HepG2 (cell line): ENCODE results near the gene HSF4. TPM values are rescaled to one million over a fixed set of nuclear protein-coding genes. Genes with fewer than 3 reads are reported as not detected.

Experiments
- GFI1 ChIP-seq: sonication (generic); formaldehyde crosslinking; IDR thresholded peaks from 2 replicates; pipeline ENCODE4 v1.5.0; 2020; ENCODE audit warnings: missing genetic modification reagents, mild to moderate bottlenecking, borderline replicate concordance
- HDAC6 ChIP-seq: fragments of 200-600 bp; sonication (generic); IDR thresholded peaks from 2 replicates; pipeline ENCODE4 v1.7.0; 2017; ENCODE audit warnings: mild to moderate bottlenecking, antibody characterized with exemption, low read length, low read depth
- MLXIP ChIP-seq: sonication (generic); formaldehyde crosslinking; IDR thresholded peaks from 2 replicates; pipeline ENCODE4 v1.9.0; 2021; ENCODE audit warnings: missing genetic modification reagents, borderline replicate concordance
- NFYB ChIP-seq: sonication (generic); formaldehyde crosslinking; IDR thresholded peaks from 2 replicates; pipeline ENCODE4 v1.4.0; 2020; ENCODE audit warnings: missing genetic modification reagents
- NR2F1 ChIP-seq, 2 experiments: fragments of 450-650 bp in 1 of 2; formaldehyde crosslinking in 1 of 2; IDR thresholded peaks; 2 replicates each; pipeline versions ENCODE4 v1.5.0 to v1.6.1; 2016 to 2020; ENCODE audit warnings: mild to moderate bottlenecking in 1 of 2, missing compliant biosample characterization in 1 of 2, missing genetic modification reagents in 1 of 2, moderate library complexity in 1 of 2
- PAX8 ChIP-seq: sonication (generic); formaldehyde crosslinking; IDR thresholded peaks from 2 replicates; pipeline ENCODE4 v1.8.0; 2022; ENCODE audit warnings: mild to moderate bottlenecking, missing genetic modification reagents, borderline replicate concordance
- STAT5B ChIP-seq: sonication (generic); formaldehyde crosslinking; IDR thresholded peaks from 2 replicates; pipeline ENCODE4 v1.4.0; 2020; ENCODE audit warnings: missing genetic modification reagents
- XBP1 ChIP-seq: sonication (generic); formaldehyde crosslinking; IDR thresholded peaks from 2 replicates; pipeline ENCODE4 v1.5.0; 2020; ENCODE audit warnings: missing genetic modification reagents
- polyA plus RNA-seq, 8 experiments: library from polyadenylated mRNA; depleted of rRNA in 3 of 8; stranded (reverse) in 7 of 8; unstranded in 1 of 8; fragments of >200 nt; fragmentation: Illumina TruSeq in 4 of 8; extraction: Trizol in 4 of 8; gene quantifications; 2 replicates each; pipeline versions ENCODE4 v1.2.1 to v1.2.3, GENCODE V29; 2011 to 2016; ENCODE audit warnings: low read depth in 4 of 8, missing spikeins in 1 of 8, mixed read lengths in 1 of 8; ENCODE audit not compliant: insufficient read depth in 1 of 8
- total RNA-seq, 5 experiments: library from RNA; depleted of rRNA; stranded (reverse); fragments of >200 nt; fragmentation: Illumina TruSeq; extraction: Trizol; gene quantifications; 2 replicates each; pipeline ENCODE4 v1.2.3, GENCODE V29; 2016; ENCODE audit warnings: low read depth in 1 of 5
- TF ChIP-seq, protein P1 (sequence below): sonication (generic); formaldehyde crosslinking; IDR thresholded peaks from 2 replicates; pipeline ENCODE4; 2020; ENCODE audit warnings: missing genetic modification reagents, mild to moderate bottlenecking, borderline replicate concordance
- TF ChIP-seq, protein P2 (sequence below): sonication (generic); formaldehyde crosslinking; IDR thresholded peaks from 2 replicates; pipeline ENCODE4 v1.5.0; 2020; ENCODE audit warnings: mild to moderate bottlenecking, missing genetic modification reagents
- TF ChIP-seq, protein P3 (sequence below): sonication (generic); formaldehyde crosslinking; IDR thresholded peaks from 2 replicates; pipeline ENCODE4 v1.5.0; 2020; ENCODE audit warnings: mild to moderate bottlenecking, missing genetic modification reagents
- TF ChIP-seq, protein P4 (sequence below): sonication (generic); formaldehyde crosslinking; IDR thresholded peaks from 2 replicates; pipeline ENCODE4 v1.5.1; 2020; ENCODE audit warnings: mild to moderate bottlenecking, missing genetic modification reagents, moderate library complexity

HSF4 gene
- total and polyA plus RNA-seq, 2 of the 13 experiments (the other 11 are each of a cell fraction or from before 2014, with no cell fraction given), result 3.5 to 16.9 TPM

- TF ChIP-seq MLXIP (CRISPR knock-in tag) (no peak), STAT5B (CRISPR knock-in tag) (no peak), HDAC6 (no peak), XBP1 (no peak), GFI1 (CRISPR knock-in tag) (no peak), NFYB (no peak), PAX8 (CRISPR knock-in tag) (no peak), NR2F1 (CRISPR knock-in tag; IDR thresholded peaks at IDR 0.05) (no peak)
- TF ChIP-seq, protein P1, sequence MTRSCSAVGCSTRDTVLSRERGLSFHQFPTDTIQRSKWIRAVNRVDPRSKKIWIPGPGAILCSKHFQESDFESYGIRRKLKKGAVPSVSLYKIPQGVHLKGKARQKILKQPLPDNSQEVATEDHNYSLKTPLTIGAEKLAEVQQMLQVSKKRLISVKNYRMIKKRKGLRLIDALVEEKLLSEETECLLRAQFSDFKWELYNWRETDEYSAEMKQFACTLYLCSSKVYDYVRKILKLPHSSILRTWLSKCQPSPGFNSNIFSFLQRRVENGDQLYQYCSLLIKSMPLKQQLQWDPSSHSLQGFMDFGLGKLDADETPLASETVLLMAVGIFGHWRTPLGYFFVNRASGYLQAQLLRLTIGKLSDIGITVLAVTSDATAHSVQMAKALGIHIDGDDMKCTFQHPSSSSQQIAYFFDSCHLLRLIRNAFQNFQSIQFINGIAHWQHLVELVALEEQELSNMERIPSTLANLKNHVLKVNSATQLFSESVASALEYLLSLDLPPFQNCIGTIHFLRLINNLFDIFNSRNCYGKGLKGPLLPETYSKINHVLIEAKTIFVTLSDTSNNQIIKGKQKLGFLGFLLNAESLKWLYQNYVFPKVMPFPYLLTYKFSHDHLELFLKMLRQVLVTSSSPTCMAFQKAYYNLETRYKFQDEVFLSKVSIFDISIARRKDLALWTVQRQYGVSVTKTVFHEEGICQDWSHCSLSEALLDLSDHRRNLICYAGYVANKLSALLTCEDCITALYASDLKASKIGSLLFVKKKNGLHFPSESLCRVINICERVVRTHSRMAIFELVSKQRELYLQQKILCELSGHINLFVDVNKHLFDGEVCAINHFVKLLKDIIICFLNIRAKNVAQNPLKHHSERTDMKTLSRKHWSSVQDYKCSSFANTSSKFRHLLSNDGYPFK (CRISPR knock-in tag), result no peak
- TF ChIP-seq, protein P2, sequence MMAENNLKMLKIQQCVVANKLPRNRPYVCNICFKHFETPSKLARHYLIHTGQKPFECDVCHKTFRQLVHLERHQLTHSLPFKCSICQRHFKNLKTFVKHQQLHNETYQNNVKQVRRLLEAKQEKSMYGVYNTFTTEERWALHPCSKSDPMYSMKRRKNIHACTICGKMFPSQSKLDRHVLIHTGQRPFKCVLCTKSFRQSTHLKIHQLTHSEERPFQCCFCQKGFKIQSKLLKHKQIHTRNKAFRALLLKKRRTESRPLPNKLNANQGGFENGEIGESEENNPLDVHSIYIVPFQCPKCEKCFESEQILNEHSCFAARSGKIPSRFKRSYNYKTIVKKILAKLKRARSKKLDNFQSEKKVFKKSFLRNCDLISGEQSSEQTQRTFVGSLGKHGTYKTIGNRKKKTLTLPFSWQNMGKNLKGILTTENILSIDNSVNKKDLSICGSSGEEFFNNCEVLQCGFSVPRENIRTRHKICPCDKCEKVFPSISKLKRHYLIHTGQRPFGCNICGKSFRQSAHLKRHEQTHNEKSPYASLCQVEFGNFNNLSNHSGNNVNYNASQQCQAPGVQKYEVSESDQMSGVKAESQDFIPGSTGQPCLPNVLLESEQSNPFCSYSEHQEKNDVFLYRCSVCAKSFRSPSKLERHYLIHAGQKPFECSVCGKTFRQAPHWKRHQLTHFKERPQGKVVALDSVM, result no peak
- TF ChIP-seq, protein P3, sequence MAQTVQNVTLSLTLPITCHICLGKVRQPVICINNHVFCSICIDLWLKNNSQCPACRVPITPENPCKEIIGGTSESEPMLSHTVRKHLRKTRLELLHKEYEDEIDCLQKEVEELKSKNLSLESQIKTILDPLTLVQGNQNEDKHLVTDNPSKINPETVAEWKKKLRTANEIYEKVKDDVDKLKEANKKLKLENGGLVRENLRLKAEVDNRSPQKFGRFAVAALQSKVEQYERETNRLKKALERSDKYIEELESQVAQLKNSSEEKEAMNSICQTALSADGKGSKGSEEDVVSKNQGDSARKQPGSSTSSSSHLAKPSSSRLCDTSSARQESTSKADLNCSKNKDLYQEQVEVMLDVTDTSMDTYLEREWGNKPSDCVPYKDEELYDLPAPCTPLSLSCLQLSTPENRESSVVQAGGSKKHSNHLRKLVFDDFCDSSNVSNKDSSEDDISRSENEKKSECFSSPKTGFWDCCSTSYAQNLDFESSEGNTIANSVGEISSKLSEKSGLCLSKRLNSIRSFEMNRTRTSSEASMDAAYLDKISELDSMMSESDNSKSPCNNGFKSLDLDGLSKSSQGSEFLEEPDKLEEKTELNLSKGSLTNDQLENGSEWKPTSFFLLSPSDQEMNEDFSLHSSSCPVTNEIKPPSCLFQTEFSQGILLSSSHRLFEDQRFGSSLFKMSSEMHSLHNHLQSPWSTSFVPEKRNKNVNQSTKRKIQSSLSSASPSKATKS (CRISPR knock-in tag), result no peak
- TF ChIP-seq, protein P4, sequence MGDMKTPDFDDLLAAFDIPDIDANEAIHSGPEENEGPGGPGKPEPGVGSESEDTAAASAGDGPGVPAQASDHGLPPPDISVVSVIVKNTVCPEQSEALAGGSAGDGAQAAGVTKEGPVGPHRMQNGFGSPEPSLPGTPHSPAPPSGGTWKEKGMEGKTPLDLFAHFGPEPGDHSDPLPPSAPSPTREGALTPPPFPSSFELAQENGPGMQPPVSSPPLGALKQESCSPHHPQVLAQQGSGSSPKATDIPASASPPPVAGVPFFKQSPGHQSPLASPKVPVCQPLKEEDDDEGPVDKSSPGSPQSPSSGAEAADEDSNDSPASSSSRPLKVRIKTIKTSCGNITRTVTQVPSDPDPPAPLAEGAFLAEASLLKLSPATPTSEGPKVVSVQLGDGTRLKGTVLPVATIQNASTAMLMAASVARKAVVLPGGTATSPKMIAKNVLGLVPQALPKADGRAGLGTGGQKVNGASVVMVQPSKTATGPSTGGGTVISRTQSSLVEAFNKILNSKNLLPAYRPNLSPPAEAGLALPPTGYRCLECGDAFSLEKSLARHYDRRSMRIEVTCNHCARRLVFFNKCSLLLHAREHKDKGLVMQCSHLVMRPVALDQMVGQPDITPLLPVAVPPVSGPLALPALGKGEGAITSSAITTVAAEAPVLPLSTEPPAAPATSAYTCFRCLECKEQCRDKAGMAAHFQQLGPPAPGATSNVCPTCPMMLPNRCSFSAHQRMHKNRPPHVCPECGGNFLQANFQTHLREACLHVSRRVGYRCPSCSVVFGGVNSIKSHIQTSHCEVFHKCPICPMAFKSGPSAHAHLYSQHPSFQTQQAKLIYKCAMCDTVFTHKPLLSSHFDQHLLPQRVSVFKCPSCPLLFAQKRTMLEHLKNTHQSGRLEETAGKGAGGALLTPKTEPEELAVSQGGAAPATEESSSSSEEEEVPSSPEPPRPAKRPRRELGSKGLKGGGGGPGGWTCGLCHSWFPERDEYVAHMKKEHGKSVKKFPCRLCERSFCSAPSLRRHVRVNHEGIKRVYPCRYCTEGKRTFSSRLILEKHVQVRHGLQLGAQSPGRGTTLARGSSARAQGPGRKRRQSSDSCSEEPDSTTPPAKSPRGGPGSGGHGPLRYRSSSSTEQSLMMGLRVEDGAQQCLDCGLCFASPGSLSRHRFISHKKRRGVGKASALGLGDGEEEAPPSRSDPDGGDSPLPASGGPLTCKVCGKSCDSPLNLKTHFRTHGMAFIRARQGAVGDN (CRISPR knock-in tag), result 0 out of 2 replicates have a peak, but pooled peaks have one; percentile 6
Measured at GRCh38 chr16:67116388-67117311, 47.9 kb upstream of the HSF4 start (continued).
